H7 (cell line): Measurements from ENCODE around the gene SYNE3. TPM values are rescaled to one million over a fixed set of nuclear protein-coding genes. Genes with fewer than 3 reads are reported as not detected.

Experiments used
- DNase-seq: peaks from one replicate; pipeline ENCODE4 v3.0.0; 2012
- H3K27me3 ChIP-seq: 2 replicates; pipeline ENCODE4 v1.6.0; 2011; ENCODE audit warnings: mild to moderate bottlenecking, low read length; ENCODE audit not compliant: control insufficient read depth, insufficient read depth
- H3K36me3 ChIP-seq: replicated peaks from 2 replicates; pipeline ENCODE4 v1.5.1; 2011; ENCODE audit warnings: low read length; ENCODE audit not compliant: control insufficient read depth, insufficient read depth
- H3K4me3 ChIP-seq: 2 replicates; pipeline ENCODE4 v1.5.1; 2011; ENCODE audit warnings: low read depth, mild to moderate bottlenecking, control low read depth, low read length, moderate library complexity; ENCODE audit not compliant: insufficient read depth
- total RNA-seq: library from RNA; depleted of rRNA; stranded (reverse); fragments of >200 nt; shearing (Covaris generic); gene quantifications from 2 replicates; pipeline ENCODE4 v1.2.3, GENCODE V29; 2014; rRNA removed

SYNE3 gene
- total RNA-seq, 1 experiment from 2014 or later = 0.31 TPM

DNA sequence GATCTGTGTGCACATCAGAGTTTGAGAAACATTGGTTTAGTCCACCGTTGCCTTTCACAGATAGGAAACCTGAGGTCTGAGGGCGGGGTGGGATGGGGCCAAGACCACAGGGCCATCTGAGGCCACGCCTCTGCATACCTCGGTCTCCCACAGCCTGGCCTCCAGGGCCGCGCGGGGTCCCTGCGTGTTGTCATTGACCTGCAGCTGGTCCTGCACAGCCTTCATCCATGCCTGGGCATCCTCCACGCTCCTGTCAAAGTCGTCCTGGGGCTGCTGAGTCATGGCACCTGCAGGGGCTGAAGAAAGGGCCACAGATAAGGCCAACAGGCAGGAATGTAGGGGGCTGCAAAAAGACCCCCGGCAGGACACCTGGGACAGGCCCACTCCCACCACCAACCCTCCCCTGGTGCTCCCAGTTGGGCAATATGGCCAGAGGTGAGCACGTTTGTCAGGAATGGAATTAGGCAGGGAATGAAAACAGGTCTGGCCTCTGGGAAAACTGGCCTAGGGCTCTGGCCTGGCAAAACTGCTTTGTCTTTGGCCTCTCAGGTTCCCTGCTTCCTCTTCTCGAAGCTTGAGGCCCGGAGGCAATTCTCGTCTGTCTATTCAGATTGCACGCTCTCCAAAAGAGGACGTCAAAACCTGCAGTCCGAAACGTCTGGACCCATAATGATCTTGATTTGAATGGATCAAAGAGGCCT is 40.8 kb downstream of the SYNE3 start:
- H3K27me3 ChIP-seq = no peaks in the 10 kb centered on the region
- no peak overlapping the region for H3K4me3 ChIP-seq
- H3K36me3 ChIP-seq = no peaks in the 10 kb centered on the region
- no peak for DNase-seq

- H3K36me3 ChIP-seq = no peaks in the 10 kb centered on the region
- no peaks in the 10 kb centered on the region for H3K27me3 ChIP-seq
- DNase-seq = no peak
Observed at GRCh38 chr14:95474941-95475340, 41.5 kb downstream of the SYNE3 start.

GRCh38 chr14:95474486-95474885 is 42.0 kb downstream of the SYNE3 start:
- H3K36me3 ChIP-seq = no peaks in the 10 kb centered on the region
- H3K27me3 ChIP-seq = no peaks in the 10 kb centered on the region
- H3K4me3 ChIP-seq = no peak overlapping the region
- no peak for DNase-seq

More at GRCh38 chr14:95474941-95475340, 41.5 kb downstream of the SYNE3 start:
- H3K4me3 ChIP-seq = no peak overlapping the region

DNA sequence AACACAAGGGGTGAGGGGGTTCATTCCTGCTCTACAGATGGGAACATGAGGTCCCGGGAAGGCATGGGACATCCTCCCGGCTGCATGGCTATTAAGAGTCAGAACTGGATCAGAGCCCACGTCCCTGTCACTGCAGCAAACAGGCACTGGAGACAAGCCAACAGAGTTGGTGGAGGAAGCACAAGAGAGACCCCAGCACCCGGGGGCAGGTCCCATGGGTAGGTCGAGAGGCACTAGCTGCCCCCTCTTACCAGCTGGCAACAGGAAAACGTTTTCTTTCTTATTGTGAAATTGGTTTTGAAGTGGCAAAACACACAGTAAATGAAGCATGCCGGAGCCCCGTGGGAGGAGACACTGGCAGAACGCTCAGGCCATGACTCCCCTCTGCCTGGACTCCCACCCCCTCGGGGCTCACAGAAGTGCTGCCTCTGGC is 43.6 kb downstream of the SYNE3 start:
- Histone ChIP-seq H3K4me3 (no peak overlapping the region), H3K36me3 (no peaks in the 10 kb centered on the region), H3K27me3 (no peaks in the 10 kb centered on the region)
- DNase-seq = no peak

- Histone ChIP-seq H3K36me3 (no peaks in the 10 kb centered on the region), H3K4me3 (no peak overlapping the region), H3K27me3 (no peaks in the 10 kb centered on the region)
- no peak for DNase-seq
Observed at GRCh38 chr14:95471476-95471875, 45.0 kb downstream of the SYNE3 start.

DNA sequence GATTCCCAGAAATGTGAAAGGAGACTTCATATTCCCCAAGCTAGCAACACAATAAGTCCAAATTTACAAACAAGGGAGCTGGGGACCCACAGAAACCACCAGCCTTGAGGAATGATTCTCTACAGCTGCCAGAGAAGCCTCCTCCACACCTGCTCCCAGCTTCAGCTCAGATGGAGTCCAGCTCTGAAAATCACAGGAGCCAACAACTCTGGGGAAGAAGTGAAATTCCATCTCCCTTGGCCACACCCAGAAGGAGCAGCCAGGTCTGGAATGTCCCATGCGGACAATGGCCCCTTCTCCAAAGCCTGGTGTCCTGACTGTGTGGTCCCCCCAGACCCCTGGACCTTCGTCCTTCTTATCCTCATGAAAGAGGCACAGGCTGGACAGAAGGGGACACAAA is 45.4 kb downstream of the SYNE3 start:
- no peak for DNase-seq
- Histone ChIP-seq H3K36me3 (no peaks in the 10 kb centered on the region), H3K4me3 (no peak overlapping the region)

DNA sequence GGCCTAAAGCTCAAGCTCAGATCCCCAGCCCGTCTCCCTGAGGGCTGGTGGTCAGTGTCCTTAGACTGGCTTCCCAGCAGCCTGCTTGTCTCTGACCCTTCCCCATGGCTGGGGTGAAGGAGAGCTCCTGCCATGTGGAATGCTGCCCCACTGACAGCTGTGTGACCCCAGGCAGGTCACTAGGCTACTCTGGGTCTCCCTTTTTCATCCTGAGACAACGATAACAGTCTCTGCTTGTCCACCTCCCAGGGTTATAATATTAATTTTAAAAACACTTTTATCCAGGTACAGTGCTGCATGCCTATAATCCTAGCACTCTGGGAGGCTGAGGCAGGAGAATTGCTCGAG is 47.3 kb downstream of the SYNE3 start:
- Histone ChIP-seq H3K36me3 (no peaks in the 10 kb centered on the region), H3K27me3 (no peaks in the 10 kb centered on the region), H3K4me3 (no peak overlapping the region)
- DNase-seq = no peak

More for the DNA sequence above, 45.4 kb downstream of the SYNE3 start:
- H3K27me3 ChIP-seq = no peaks in the 10 kb centered on the region

DNA sequence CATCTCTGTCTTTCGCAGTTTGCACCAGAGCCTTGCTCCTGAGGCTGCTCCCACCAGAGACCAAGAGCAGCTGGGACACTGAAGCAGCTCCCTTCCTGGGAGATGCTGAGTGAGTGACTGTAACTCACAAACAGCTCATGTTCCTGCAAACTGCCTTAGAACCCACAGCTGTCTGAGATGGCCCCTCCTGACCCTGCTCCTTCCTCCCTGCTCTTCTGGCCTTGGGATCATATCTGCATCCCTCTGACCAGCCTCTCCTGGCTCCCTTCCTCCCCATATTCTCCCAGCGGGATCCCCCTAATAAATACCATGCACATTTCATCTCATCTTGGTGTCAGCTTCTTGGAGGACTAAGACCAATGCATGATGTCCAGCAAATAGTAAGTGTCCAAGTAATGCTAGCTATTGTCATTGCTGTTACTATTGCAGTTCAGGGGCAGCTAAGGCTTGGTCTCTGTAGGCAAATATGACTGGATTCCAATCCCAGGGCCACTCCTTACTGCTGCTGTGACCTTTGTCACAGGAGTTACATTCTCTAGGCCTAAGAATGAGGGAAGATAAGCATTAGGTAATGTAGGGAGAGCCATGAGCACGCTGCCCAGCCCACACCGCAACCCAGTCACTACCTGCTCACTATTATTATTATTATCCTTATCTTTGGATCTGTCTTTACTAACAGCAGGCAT is 47.9 kb downstream of the SYNE3 start:
- no peak for DNase-seq
- H3K36me3 ChIP-seq = no peaks in the 10 kb centered on the region
- no peaks in the 10 kb centered on the region for H3K27me3 ChIP-seq
- H3K4me3 ChIP-seq = no peak overlapping the region

DNA sequence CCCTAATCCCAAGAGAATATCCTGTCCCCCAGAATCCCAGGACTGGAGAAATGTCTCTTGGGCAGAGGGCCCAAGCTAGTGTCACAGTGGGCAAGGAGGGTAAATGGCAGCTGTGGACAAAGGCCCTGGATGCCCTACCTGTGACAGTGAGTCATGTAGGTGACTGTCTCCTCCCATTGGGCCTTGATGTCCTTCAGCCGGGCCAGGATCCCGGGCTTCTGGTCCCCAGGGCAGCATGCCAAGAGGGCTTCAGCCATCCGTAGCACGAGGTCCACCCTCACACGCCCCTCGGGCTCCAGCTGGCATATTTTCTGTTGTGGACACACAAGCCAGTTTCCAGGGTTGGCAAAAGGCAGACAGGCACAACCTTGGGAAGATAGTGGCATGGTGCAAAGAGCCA is 48.8 kb downstream of the SYNE3 start:
- H3K27me3 ChIP-seq = no peaks in the 10 kb centered on the region
- no peaks in the 10 kb centered on the region for H3K36me3 ChIP-seq
- no peak for DNase-seq
- no peak overlapping the region for H3K4me3 ChIP-seq

- H3K4me3 ChIP-seq = no peak overlapping the region
- DNase-seq = no peak
- no peaks in the 10 kb centered on the region for H3K27me3 ChIP-seq
- H3K36me3 ChIP-seq = no peaks in the 10 kb centered on the region
Observed at GRCh38 chr14:95467232-95467631, 49.2 kb downstream of the SYNE3 start.

Other genes with a start within 250 kb of the SYNE3 start
- gene CLMN, start 196.7 kb downstream of the SYNE3 start, total RNA-seq = 4.5 and 10.5 TPM in 2 replicates
- gene GLRX5, start 18.4 kb upstream of the SYNE3 start, total RNA-seq = 67.1 and 73.1 TPM in 2 replicates
- gene TCL1B, start 169.8 kb upstream of the SYNE3 start, total RNA-seq = 14.0 and 18.5 TPM in 2 replicates
- gene TCL1A, start 197.5 kb upstream of the SYNE3 start, total RNA-seq = 0.33 TPM in 1 of 2 replicates, not detected in the other